ENCODE measurements around the gene SETBP1.

SETBP1 gene

DNA sequence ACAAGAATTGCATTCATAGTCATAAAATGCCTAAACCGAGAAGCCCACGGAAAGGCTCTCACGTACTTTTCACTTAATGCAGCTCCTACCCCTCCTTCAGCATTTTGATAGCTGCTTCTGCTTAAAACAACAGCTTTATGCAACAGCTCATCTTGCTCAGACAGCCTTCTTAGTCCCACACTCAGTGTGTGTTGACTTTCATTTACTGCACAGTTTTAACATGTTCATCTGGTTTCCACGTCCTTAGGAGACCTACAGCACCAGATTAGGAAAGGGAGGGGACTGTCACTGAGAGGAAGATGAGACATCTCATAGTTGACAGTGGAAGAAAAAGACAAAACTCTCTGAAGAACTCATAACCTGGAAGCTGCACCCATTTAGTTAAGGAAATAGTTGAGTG, 435.4 kb downstream of the SETBP1 start (continued):
- TF ChIP-seq ZNF2 (tag by site-specific recombination; IDR thresholded peaks at IDR 0.05): no peak
- TF ChIP-seq PRDM1 (tag by site-specific recombination; IDR thresholded peaks at IDR 0.05): no peak
- no peak for TF ChIP-seq MEIS1 (CRISPR knock-in tag; IDR thresholded peaks at IDR 0.05; ENCODE audit: borderline replicate concordance)
- no peak for TF ChIP-seq ZNF558 (tag by site-specific recombination; IDR thresholded peaks at IDR 0.05)
- no peak for TF ChIP-seq ZNF776 (tag by site-specific recombination; IDR thresholded peaks at IDR 0.05; ENCODE audit: borderline replicate concordance)
- no peak for TF ChIP-seq MZF1 (tag by site-specific recombination; IDR thresholded peaks at IDR 0.05; ENCODE audit: borderline replicate concordance)
- TF ChIP-seq ZNF600 (tag by site-specific recombination; IDR thresholded peaks at IDR 0.05): no peak
- no peak for TF ChIP-seq ZNF184 (tag by site-specific recombination; IDR thresholded peaks at IDR 0.05)
- no peak for TF ChIP-seq ZBTB17 (tag by site-specific recombination; IDR thresholded peaks at IDR 0.05)
